HK-2 (cell line): ENCODE results near the gene OTX1.
A peak's percentile ranks its signal among the peaks of the same experiment; 100 is the strongest.

Source experiments
- DNase-seq: peaks from one replicate; pipeline ENCODE4 v3.0.0-alpha.2; 2018; ENCODE audit not compliant: unreplicated experiment

Gene OTX1

GRCh38 chr2:63047321-63048279 lies 3.0 kb upstream of the OTX1 start:
- DNase-seq, result no peak

GRCh38 chr2:63048367-63049171 lies 2.1 kb upstream of the OTX1 start:
- DNase-seq, result no peak

GRCh38 chr2:63049211-63049969 lies 1.2 kb upstream of the OTX1 start:
- DNase-seq, result peak; percentile 33

- DNase-seq, result no peak
Measured at GRCh38 chr2:63049970-63050333, 678 bp upstream of the OTX1 start.

GRCh38 chr2:63051042-63051794 lies 588 bp downstream of the OTX1 start:
- DNase-seq, result no peak

GRCh38 chr2:63051795-63052333 lies 1.2 kb downstream of the OTX1 start:
- DNase-seq, result no peak

GRCh38 chr2:63052411-63053080 lies 1.9 kb downstream of the OTX1 start:
- no peak for DNase-seq

GRCh38 chr2:63053081-63053888 lies 2.7 kb downstream of the OTX1 start:
- DNase-seq, result no peak

- DNase-seq, result no peak
Measured at GRCh38 chr2:63053889-63054602, 3.4 kb downstream of the OTX1 start.

- DNase-seq, result no peak
Measured at GRCh38 chr2:63054841-63055225, 4.2 kb downstream of the OTX1 start.

- DNase-seq, result no peak
Measured at GRCh38 chr2:63055226-63056106, 4.8 kb downstream of the OTX1 start.

- DNase-seq, result no peak
Measured at GRCh38 chr2:63056107-63057050, 5.7 kb downstream of the OTX1 start.

GRCh38 chr2:63057249-63058143 lies 6.9 kb downstream of the OTX1 start:
- no peak for DNase-seq

- DNase-seq, result peak; percentile 42
Measured at GRCh38 chr2:63058144-63058920, 7.7 kb downstream of the OTX1 start.
